ENCODE results near the gene ATR.
"Not testable (repeated sequence)": the region's sequence is repeated elsewhere in the genome, so short reads cannot be mapped to it uniquely, and the experiment has no call there.

Gene ATR

DNA sequence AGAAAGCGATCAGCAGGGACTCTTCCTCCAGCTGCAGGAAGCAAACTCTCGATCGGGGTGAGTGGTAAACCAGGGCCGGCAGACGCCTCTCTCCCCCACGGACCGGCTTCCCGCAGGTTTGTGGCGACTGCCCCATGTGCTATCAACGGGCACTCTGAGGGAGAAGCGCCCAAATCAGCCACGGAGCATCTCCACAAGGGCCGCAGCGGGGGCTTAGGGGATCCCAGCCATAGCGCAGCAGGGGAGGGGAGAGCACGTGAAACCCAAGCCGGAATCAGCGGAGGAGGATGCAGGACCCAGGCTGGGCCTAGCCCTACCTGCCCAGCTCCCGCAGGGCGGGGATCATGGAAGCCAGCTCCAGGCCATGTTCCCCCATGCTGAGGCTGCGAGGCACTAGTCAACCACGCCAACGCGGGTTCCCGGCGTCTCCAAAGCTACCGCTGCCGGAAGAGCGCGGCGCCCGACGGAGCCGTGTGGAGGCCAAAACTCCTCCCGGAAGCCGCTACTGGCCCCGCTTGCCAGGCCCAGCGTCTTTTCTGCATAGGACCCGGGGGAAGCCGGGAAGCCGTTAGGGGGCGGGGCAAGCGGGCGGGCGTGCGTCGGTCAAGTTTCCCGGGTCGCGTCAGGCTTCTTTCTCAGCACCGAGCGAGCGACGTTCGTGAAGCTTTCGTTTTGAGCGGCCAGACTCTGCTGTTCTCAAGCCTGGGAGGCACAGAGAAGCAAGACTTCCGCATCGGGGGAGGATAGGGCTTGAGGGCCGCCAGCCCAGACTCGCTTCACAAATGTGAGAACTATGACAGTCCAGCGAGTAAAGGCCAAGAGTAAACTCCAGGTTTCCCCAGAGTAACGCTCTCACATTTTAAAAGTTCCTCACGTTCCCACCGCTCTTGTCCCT lies at the start of gene ATR:
Gene ATR (minus strand): TSS at position 405 of the 895 bp plus-strand sequence. CDS start 29 bp downstream, at position 376.
- in situ Hi-C loops (cut with MboI; ENCODE audit: low sequenced_read_pairs), result no loop called here

DNA sequence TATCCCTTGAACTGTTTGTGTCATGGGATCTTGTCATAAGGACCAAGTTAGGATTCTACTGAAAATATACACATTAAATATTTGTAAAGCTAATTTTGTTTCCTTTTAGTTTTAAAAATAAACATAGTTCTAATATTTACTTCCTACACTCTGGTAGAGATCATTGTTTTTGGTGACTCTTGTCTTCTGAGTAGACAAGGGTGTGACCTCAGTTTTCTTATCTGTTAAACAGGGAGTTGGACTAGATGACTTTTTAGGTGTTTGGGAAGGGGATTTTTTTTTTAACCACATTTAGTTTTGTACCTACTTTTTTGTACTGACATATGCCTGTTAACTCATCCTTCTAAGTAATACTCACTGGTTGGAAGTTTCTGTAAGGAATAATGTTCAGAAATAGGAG lies 48.4 kb upstream of the ATR start:
- in situ Hi-C loops (cut with MboI; ENCODE audit: low sequenced_read_pairs), result no loop called here

DNA sequence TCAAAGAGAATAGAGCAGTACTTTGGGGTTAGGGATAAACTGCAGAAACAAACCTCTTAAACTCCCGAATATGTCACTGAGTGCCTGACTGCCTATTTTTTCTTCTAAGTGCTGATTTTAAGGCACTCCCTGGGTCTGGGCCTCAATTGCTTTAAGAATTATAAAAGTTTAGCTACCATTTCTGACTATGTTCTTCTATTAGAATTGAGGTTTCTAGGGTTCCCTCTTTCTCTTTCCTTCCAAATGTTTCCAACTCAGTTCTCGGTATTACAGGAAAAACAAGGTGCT lies 46.6 kb upstream of the ATR start:
- in situ Hi-C loops (cut with MboI; ENCODE audit: low sequenced_read_pairs), result no loop called here

DNA sequence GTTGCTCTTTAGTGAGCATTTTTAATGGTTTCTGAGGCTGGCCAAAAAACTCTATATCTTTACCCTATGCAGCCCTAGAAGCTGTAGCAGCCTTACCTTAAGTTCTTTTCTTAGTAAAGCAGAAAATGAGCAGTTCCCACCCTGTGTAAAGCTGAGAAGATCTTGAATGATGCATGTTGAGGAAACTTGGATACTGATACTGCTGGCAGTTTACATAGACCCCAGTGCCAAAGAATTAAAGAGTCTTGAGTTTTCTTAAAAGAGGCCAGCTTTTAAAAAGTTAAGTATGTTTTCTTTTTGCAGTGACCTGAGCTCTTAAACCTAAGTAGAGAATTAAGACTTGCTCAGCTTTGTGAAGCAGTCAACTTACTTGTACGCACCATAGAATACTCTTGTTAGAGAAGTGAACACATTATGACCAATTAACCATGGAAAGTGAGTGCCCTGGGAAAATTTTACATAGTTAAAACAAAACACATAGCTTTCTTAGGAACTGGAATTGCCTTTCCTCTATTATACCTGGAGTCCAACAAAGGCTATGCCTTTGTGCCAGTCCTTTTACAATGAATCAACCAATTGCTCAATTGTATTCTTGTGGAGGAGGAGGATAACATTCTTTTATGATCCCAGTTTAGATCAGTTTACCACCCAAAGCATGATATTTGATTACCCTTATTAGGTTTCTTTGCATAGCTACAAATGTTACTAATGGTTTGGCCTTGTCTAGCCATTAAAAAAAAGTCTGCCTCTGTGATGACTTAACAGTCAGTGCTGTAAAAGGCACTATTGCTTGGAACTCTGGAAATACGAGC lies 46.0 kb upstream of the ATR start:
- in situ Hi-C loops (cut with MboI; ENCODE audit: low sequenced_read_pairs), result no loop called here

DNA sequence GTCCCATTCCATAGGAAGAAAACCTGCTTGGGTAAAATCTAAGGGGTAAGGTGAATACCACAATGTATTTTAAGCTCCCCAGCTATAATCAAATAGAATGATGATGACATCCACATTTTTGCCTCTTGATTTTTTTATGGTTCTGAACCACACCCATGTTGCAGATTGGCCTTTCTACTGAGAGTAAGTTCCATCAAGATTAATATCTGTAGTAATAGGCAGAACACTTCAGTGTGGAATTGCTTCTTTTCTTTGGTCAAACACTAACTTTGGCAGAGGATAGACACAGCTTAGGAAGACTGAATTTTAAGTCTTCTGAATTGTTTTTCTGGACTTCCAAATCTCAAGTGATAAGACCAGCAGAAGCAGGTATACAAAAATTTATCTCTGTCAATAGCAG lies 44.7 kb upstream of the ATR start:
- in situ Hi-C loops (cut with MboI; ENCODE audit: low sequenced_read_pairs), result no loop called here

DNA sequence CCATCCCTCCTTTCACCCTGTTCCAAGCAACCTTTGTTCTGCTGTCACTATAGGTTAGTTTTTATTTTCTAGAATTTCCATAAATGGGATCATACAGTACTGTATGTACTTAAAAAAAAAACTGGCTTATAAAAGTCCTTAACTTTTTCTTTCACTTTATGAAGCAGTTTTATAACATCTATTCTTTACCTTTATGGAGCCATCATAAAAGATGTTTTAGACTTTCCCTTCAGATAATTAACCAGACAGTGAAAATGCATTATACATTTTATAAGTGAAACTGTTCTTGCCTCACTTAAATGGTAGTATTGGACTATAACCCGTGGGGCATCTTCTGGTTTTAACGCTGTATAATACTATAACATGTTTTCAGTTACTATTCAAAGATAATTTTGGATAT lies 43.9 kb upstream of the ATR start:
- in situ Hi-C loops (cut with MboI; ENCODE audit: low sequenced_read_pairs), result no loop called here

DNA sequence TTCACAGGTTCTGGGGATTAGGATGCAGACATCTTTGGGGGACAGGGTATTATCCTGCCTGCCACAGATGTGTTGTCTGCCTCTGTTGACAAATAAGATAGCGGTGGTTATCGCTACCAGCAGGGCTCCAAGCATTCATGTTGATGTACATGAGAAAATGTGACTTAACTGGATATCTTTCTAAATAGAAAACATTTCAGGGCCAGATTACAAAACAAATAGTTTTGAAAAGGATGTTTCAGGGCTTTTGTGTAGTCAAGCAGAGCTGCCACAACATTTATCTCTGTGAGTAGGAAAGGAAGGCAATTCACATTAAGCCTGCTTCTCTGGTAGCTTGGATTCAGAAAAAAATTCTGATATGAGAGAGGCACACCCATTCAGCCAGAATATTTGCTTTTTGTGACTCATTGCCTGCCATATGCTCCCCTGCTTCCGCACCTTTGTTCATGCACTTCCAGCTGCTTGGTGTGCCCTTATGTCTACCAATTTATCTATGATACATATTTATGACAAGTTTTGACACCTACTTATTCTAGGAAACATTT lies 40.5 kb upstream of the ATR start:
- in situ Hi-C loops (cut with MboI; ENCODE audit: low sequenced_read_pairs), result no loop called here

DNA sequence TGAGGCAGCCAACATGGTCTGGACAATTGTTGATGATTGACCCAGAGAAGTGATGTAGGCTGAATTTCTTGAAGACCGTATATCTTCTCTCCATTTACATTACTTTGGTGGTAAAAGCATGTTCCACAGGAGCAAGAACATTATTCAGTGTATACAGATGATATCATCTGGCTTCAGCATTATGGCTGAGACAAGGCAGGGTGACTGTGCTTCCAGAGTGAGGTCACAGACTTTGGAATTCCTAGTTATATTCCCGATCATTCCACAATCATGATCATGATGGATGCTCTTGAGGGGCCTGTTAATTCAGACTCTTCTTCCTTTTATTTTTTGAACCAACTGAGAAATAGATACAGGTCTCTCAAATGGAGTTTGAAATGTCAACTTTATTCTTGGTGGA lies 36.6 kb upstream of the ATR start:
- in situ Hi-C loops (cut with MboI; ENCODE audit: low sequenced_read_pairs), result no loop called here

DNA sequence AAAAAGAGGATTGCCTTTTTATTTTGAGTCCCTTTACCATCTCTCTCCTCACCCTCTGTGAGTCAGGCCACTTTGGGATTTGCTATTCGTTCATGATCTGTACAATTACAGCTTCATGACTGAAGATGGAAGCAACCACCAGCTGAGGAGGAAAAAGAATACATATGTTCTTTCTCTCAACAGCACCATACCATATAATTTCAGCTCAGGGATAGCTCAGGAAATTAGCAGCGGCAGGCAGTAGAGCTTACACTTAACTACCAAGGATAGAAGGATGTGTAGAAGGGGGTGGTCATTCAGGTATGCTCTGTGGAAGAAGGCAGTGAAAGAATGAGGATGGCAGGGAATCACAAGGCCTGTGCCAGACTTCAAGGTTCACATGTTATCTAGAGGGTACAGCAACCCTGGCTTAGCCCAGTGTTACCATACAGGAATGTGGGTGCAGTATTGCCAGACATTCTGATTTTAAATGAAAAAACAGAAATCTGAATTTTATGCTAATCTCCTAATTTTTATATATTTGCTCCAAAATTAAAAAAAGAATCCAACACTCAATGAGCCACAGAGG lies 35.6 kb upstream of the ATR start:
- in situ Hi-C loops (cut with MboI; ENCODE audit: low sequenced_read_pairs), result no loop called here

DNA sequence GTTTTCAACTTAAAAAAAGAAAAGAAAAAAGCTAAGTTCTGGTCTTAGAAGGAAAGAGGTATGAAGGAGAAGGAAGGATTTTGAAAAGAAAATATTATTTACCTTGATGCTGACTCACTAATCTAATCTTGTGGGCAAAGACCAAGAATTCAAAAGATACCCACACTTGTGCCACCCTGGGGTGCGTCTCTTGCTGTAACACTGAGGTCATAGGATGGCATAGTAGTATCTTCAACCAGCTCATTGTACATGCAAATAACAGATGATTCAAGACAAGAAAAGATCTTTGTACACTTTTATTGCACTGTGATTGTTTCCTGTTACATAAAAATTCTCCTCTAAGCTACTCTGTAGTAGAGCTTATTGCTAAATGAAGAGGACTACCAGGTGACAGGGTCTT lies 35.0 kb upstream of the ATR start:
- in situ Hi-C loops (cut with MboI; ENCODE audit: low sequenced_read_pairs), result no loop called here

DNA sequence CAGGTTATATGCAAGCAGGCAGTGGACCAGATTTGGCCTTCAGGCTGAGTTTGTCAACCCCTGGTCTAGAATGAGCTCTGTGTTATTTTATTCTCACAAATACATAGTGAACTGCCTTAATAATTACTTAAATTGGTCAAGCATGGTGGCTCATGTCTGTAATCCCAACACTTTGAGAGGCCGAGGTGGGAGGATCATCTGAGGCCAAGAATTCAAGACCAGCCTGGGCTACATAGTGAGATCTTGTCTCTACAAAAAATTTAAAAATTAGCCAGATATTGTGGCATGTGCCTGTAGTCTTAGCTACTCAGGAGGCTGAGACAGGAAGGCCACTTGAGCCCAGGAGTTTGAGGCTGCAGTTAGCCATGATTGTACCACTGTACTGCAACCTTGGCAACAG lies 32.7 kb upstream of the ATR start:
- in situ Hi-C loops (cut with MboI; ENCODE audit: low sequenced_read_pairs), result no loop called here

DNA sequence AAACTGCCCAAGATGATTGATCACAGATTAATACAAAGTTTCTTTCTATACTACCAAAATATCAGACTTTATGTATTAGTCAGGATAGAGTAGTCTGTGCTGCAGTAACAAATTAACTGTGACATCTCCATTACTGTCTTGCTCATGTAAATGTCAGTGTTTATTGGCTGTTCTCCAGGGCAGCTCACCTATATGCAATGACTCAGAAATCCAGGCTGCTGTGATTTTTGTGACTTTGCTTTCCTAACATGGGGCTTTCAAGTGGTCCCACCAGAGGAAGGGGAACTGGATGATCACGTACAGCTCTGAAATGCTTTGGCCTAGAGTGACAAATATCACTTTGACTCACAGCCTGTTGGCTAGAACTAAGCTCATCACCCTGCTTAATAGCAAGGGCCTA lies 30.6 kb upstream of the ATR start:
- in situ Hi-C loops (cut with MboI; ENCODE audit: low sequenced_read_pairs), result no loop called here

DNA sequence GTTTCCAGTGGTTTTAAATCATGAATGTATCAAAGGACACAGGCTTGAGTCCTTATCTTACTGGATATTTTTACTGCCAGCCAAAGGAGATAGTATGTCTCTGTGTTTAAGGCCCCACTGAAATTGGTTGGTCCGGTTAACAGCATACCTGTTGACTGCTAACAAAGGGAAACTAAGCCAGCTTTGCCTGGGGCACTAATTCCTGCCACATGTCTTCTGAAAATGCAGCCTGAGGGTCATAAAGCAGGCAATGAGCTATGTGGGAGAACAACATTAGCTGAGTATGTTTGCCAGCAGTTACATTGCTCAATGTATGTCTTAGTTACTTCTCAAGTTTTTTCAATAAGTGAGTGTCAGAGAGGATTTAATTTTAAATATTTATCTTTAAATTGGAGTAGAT lies 30.1 kb upstream of the ATR start:
- in situ Hi-C loops (cut with MboI; ENCODE audit: low sequenced_read_pairs), result no loop called here

DNA sequence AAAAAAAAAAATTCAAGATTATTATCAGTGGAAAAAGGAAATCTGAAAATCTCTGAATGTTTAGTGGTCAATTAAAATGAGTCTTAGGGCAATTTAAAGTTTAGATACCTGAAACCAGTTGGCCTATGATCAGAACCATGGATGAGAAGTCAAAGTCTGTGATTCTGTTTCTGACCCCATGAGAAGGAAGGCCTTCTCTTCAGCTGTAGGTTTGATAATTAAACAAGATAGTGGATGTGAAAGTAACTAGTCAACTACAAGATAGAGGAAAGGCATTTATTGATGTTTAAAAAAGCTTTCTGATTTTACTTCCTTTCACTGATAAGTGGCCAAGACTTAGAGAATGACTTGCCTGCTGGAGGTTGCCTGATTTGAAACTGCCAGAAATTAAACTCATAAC lies 26.4 kb upstream of the ATR start:
- in situ Hi-C loops (cut with MboI; ENCODE audit: low sequenced_read_pairs), result no loop called here

DNA sequence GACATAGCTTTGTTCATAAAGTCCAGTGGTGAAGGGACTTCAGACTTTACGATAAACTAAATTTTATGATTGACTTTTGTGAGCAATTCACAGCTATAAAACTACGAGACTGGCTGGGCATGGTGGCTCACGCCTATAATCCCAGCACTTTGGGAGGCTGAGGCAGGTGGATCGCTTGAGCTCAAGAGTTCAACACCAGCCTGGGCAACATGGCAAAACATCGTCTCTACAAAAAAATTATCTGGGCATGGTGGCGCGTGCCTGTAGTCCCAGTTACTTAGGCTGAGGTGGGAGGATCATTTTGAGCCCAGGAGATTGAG lies 24.8 kb upstream of the ATR start:
- in situ Hi-C loops (cut with MboI; ENCODE audit: low sequenced_read_pairs), result not testable (repeated sequence)

DNA sequence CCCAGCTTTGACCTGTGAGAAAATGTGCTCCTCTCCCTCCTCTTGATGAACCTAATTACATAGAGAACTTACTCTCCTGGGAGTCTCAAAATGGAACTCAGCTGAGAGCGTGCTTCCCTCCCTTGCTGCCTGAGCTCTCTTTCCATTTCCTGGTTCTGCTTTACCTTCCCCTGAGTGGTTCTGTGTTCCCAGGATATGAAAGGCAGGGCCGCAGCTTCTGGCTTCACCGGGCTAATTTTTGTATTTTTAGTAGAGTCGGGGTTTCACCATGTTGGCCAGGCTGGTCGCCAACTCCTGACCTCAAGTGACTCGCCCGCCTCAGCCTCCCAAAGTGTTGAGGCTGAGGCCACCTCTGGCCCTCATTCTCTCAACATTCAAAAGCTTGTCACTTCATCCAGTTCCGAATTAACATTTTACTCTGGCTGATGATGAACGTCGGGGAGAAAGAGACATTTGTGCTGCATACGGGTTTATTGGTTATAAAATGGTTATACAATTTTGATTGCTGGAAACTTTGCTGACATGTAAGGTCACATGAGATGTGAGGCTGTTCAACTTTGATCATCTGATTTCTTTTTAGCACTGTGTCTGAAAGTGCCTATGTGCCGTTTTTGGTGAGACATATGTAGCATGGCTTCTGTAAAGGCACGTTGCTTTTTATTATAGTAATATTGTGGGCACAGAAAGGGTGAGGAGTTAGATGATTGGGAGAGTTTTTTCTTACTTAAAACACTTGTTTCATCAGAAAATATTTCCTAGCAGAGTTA lies 24.3 kb upstream of the ATR start:
- in situ Hi-C loops (cut with MboI; ENCODE audit: low sequenced_read_pairs), result no loop called here

DNA sequence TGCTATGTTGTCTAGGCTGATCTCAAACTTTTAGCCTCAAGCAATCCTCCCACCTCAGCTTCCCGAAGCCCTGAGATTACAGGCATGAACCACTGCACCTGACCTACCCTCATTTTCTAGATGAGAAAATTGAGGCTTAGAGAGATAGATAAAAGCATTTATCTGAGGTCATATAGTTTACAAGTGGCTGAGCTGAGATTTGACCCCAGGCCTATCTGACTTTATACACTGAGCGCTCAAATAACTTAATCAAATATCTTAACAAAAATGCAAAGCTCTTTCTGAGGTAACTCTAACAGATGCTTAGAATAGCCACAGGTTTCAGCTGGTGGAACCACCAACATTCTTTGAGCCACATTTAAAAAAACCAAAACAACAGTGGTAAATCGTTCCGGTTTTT lies 23.2 kb upstream of the ATR start:
- in situ Hi-C loops (cut with MboI; ENCODE audit: low sequenced_read_pairs), result no loop called here

DNA sequence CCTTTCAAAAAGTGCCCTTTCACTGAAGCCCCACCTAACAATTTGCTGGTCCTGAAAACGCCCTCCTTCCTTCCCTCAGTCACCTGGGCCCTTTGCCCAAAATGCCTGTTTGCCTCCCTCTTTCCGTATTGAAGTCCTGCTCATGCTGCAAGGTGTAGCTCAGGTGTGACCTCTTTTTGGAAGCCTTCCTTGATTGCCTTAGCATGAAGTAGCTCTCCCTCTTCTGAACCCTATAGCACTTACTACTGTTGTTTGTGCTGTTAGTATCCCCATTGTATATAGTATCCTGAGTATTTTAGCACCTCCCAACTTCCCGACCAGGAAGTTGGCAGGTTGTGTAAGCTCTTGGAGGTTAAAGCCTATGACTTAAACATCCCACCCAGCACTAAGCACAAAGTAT lies 19.4 kb upstream of the ATR start:
- in situ Hi-C loops (cut with MboI; ENCODE audit: low sequenced_read_pairs), result no loop called here

DNA sequence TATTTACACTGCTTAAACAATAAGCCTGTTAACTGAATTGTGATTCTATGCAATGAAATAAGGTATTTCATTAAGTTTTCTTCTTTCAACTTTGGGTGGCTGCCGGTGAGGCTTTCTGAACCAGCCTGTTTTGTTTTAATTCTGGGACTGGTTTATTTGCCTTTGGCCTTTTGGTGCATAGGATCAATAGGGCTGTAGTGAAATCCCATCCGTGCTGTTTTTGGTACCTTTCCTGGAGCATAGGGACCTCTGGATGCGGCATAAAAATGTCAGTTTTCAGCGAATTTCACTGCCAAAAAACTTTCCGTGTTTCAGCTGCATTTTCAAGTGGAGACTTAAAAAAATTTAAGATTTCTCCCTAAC lies 18.2 kb upstream of the ATR start:
- in situ Hi-C loops (cut with MboI; ENCODE audit: low sequenced_read_pairs), result no loop called here

DNA sequence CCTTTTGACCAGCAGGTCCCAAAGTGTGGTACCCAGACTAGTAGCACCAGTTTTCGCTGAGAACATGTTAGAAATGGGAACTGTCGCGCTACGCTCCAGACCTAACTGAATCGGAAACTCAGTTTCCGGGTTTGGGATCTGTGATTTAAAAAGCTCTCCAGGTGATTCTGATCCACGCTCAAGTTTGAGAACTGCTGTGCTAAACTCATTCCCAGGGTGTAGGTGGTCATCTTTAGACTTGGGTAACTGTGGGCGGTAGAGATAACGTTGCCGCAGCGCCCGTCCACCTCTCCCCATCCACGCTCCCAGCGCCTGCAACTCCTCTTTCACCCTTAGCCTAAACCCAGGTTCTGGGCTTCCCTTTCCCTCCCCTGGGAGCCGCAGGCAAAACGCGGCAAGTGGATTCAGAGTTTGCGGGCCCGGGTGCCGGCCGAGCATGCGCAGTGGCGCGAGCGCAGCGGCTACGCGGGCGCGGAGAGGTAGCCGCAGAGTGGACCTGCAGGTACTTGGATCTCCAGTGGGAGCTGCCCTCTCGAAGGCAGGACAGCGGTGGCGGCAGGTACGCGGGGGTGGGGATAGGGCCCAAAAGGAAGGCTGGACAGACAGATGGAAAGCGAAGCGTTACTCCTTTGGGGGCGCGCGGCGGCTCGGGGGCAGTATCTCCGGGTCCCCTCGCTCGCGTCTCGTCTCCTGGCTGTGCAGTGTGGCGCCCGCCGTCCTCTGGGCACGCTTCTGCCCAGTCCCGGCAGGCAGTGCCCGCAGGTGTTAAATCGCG lies 17.6 kb upstream of the ATR start, which contains the start of gene PLS1:
Gene PLS1 (plus strand): TSS at position 443 of the 775 bp plus-strand sequence. CDS start 67,845 bp downstream, outside the sequence.
- in situ Hi-C loops (cut with MboI; ENCODE audit: low sequenced_read_pairs), result no loop called here

Measured in hTERT RPE-1 (cell line).